H1 (cell line): ENCODE measurements around the gene ANKRD12. TPM values are rescaled to one million over a fixed set of nuclear protein-coding genes. Genes with fewer than 3 reads are reported as not detected.

Experiments used
- ASH2L ChIP-seq: fragments of 200-600, 300-600 bp; sonication (generic); IDR thresholded peaks from one replicate; pipeline ENCODE4 v1.7.1; 2017; ENCODE audit warnings: low read length
- CHD2 ChIP-seq: IDR thresholded peaks from 2 replicates; pipeline ENCODE4 v1.6.1; 2012; ENCODE audit warnings: low read length, improper control_type of control experiment
- GTF2F1 ChIP-seq: IDR thresholded peaks from 2 replicates; pipeline ENCODE4 v1.6.1; 2012; ENCODE audit warnings: low read depth, low read length, improper control_type of control experiment, borderline replicate concordance
- PHF8 ChIP-seq: fragments of 200-600 bp; sonication (generic); conservative IDR thresholded peaks from 2 replicates; pipeline ENCODE4 v1.7.1; 2012; ENCODE audit warnings: low read depth, mild to moderate bottlenecking, inconsistent platforms, low read length, moderate library complexity
- RXRA ChIP-seq: IDR thresholded peaks from 2 replicates; pipeline ENCODE4 v1.6.1; 2011; ENCODE audit warnings: low read depth, mild to moderate bottlenecking, low read length, moderate library complexity; ENCODE audit not compliant: insufficient read depth
- SIN3A ChIP-seq, 2 experiments: IDR thresholded peaks in 1 of 2; conservative IDR thresholded peaks in 1 of 2; 2 replicates each; pipeline ENCODE4 v1.6.1; 2011 to 2012; ENCODE audit warnings: low read length in 2 of 2, improper control_type of control experiment in 1 of 2, low read depth in 1 of 2, mild to moderate bottlenecking in 1 of 2
- SIX5 ChIP-seq: IDR thresholded peaks from 2 replicates; pipeline ENCODE4 v1.6.1; 2011; ENCODE audit warnings: mild to moderate bottlenecking, low read depth, low read length
- polyA plus RNA-seq, 7 experiments: library from polyadenylated mRNA; depleted of rRNA in 3 of 7; stranded (reverse) in 5 of 7; unstranded in 2 of 7; fragments of >200 nt in 5 of 7; fragments of 200-250 nt in 2 of 7; gene quantifications; 1 replicate in 5 of 7; 2 replicates in 1 of 7; 4 replicates in 1 of 7; pipeline versions ENCODE4 v1.2.1 to v1.2.3, GENCODE V29; 2011 to 2013; ENCODE audit warnings: missing spikeins in 2 of 7, mixed read lengths in 2 of 7
- total RNA-seq: library from RNA; stranded (reverse); fragmentation: NEBNext Ultra II Directional; extraction: Animal tissue kit (Norgen Biotek cat#: 25700); gene quantifications from 2 replicates; pipeline ENCODE4 v1.2.1, GENCODE V29; 2021
- TF ChIP-seq, protein P1 (sequence below): fragments of 300-600 bp; sonication (generic); IDR thresholded peaks from 2 replicates; pipeline ENCODE4 v1.7.1; 2012; ENCODE audit warnings: low read length, moderate library complexity, mild to moderate bottlenecking, inconsistent platforms; ENCODE audit not compliant: insufficient replicate concordance
- TF ChIP-seq, protein P2 (sequence below): IDR thresholded peaks from 2 replicates; pipeline ENCODE4 v1.6.1; 2011; ENCODE audit warnings: low read length, improper control_type of control experiment
- TF ChIP-seq, protein P3 (sequence below): IDR thresholded peaks from 2 replicates; pipeline ENCODE4 v1.6.1; 2012; ENCODE audit warnings: inconsistent platforms

Gene ANKRD12
- total and polyA plus RNA-seq, 2 of the 8 experiments (the other 6 are each of a cell fraction or from before 2014, with no cell fraction given), result 2.6 to 37.9 TPM

DNA sequence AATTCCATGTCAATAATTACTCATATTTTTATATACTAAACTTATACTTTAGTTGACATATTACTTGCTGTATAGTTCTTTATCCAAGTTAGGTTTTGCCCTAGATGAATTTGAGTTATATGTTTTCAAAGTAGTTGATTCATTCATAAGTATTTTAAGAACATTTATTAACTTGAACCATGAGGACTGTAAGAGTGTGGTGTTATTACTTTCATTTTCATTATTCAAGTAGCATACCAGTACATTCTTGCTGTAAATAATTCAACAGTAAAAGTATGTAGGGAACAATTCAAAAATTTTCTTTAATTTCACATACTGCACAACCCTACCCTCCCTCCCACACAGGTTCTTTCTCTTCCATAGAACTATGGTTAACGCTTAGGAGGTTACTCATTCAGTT lies 75.4 kb downstream of the ANKRD12 start (continued):
- TF ChIP-seq, protein P1, sequence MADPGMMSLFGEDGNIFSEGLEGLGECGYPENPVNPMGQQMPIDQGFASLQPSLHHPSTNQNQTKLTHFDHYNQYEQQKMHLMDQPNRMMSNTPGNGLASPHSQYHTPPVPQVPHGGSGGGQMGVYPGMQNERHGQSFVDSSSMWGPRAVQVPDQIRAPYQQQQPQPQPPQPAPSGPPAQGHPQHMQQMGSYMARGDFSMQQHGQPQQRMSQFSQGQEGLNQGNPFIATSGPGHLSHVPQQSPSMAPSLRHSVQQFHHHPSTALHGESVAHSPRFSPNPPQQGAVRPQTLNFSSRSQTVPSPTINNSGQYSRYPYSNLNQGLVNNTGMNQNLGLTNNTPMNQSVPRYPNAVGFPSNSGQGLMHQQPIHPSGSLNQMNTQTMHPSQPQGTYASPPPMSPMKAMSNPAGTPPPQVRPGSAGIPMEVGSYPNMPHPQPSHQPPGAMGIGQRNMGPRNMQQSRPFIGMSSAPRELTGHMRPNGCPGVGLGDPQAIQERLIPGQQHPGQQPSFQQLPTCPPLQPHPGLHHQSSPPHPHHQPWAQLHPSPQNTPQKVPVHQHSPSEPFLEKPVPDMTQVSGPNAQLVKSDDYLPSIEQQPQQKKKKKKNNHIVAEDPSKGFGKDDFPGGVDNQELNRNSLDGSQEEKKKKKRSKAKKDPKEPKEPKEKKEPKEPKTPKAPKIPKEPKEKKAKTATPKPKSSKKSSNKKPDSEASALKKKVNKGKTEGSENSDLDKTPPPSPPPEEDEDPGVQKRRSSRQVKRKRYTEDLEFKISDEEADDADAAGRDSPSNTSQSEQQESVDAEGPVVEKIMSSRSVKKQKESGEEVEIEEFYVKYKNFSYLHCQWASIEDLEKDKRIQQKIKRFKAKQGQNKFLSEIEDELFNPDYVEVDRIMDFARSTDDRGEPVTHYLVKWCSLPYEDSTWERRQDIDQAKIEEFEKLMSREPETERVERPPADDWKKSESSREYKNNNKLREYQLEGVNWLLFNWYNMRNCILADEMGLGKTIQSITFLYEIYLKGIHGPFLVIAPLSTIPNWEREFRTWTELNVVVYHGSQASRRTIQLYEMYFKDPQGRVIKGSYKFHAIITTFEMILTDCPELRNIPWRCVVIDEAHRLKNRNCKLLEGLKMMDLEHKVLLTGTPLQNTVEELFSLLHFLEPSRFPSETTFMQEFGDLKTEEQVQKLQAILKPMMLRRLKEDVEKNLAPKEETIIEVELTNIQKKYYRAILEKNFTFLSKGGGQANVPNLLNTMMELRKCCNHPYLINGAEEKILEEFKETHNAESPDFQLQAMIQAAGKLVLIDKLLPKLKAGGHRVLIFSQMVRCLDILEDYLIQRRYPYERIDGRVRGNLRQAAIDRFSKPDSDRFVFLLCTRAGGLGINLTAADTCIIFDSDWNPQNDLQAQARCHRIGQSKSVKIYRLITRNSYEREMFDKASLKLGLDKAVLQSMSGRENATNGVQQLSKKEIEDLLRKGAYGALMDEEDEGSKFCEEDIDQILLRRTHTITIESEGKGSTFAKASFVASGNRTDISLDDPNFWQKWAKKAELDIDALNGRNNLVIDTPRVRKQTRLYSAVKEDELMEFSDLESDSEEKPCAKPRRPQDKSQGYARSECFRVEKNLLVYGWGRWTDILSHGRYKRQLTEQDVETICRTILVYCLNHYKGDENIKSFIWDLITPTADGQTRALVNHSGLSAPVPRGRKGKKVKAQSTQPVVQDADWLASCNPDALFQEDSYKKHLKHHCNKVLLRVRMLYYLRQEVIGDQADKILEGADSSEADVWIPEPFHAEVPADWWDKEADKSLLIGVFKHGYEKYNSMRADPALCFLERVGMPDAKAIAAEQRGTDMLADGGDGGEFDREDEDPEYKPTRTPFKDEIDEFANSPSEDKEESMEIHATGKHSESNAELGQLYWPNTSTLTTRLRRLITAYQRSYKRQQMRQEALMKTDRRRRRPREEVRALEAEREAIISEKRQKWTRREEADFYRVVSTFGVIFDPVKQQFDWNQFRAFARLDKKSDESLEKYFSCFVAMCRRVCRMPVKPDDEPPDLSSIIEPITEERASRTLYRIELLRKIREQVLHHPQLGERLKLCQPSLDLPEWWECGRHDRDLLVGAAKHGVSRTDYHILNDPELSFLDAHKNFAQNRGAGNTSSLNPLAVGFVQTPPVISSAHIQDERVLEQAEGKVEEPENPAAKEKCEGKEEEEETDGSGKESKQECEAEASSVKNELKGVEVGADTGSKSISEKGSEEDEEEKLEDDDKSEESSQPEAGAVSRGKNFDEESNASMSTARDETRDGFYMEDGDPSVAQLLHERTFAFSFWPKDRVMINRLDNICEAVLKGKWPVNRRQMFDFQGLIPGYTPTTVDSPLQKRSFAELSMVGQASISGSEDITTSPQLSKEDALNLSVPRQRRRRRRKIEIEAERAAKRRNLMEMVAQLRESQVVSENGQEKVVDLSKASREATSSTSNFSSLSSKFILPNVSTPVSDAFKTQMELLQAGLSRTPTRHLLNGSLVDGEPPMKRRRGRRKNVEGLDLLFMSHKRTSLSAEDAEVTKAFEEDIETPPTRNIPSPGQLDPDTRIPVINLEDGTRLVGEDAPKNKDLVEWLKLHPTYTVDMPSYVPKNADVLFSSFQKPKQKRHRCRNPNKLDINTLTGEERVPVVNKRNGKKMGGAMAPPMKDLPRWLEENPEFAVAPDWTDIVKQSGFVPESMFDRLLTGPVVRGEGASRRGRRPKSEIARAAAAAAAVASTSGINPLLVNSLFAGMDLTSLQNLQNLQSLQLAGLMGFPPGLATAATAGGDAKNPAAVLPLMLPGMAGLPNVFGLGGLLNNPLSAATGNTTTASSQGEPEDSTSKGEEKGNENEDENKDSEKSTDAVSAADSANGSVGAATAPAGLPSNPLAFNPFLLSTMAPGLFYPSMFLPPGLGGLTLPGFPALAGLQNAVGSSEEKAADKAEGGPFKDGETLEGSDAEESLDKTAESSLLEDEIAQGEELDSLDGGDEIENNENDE, result no peak
- TF ChIP-seq, protein P2, sequence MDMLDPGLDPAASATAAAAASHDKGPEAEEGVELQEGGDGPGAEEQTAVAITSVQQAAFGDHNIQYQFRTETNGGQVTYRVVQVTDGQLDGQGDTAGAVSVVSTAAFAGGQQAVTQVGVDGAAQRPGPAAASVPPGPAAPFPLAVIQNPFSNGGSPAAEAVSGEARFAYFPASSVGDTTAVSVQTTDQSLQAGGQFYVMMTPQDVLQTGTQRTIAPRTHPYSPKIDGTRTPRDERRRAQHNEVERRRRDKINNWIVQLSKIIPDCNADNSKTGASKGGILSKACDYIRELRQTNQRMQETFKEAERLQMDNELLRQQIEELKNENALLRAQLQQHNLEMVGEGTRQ, result no peak
- no peak for TF ChIP-seq GTF2F1
- no peak for TF ChIP-seq ASH2L
- no peak for TF ChIP-seq SIX5
- no peak for TF ChIP-seq SIN3A (conservative IDR thresholded peaks at IDR 0.05 in 1 of 2, IDR thresholded peaks at IDR 0.05 in 1 of 2; ENCODE audit: low read depth in 1 of 2, low read length in 2 of 2)
- no peak for TF ChIP-seq RXRA
- TF ChIP-seq, protein P3, sequence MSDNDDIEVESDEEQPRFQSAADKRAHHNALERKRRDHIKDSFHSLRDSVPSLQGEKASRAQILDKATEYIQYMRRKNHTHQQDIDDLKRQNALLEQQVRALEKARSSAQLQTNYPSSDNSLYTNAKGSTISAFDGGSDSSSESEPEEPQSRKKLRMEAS, result no peak
- no peak for TF ChIP-seq PHF8
- TF ChIP-seq CHD2, result no peak
